Stimulated activated CD8-positive, alpha-beta memory T cell treated with anti-CD3 and anti-CD28 coated beads, Interleukin-4, amount 100 ng/mL, for 1 hour (primary cell): ENCODE results near the gene PLXDC1.

Source experiments
- DNase-seq, 2 donors: peaks; one replicate each; pipeline ENCODE4 v3.0.0-alpha.2; 2020; ENCODE audit warnings: low read depth in 2 of 2, low spot score in 1 of 2

Gene PLXDC1

DNA sequence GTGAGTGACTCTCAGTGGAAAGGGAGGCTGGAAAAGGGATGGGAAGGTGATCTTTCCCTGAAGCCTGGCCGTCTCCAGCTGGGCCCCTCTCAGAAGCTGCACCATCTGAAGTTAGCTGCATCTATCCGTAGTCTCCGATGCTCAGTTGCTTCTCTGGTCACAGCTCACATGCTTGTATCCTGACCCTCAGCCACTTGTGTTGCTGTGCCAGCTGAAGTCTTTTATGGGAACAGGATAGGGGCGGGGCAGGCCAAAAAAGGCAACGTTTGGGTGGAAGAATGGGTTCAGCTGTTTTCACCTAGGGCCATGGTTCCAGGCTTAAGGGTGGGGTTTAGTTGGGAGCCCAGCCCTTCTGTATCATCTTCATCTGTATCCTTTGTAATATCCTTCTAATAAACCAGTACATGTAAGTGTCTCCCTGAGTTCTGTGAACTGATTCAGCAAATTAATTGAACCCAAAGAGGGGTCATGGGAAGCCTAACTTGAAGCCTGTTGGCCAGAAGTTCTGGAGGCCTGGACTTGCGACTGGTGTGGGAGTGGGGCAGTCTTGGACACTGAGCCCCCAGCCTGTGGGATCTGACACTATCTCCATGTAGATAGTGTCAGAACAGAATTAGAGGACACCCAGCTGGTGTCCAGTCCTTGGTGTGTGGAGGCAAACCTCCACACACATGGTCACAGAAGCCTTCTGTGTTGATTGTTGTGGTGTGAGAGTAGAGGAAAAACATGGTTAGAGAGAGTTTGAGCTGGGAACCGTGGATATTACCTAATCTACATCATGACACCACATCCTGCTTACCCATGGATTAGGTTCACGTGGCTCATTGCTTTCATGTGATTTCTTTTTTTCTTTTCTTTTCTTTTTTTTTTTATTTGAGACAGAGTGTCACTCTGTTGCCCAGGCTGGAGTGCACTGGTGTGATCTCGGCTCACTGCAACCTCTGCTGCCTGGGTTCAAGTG is 135.0 kb downstream of the PLXDC1 start:
- no peak for DNase-seq

DNA sequence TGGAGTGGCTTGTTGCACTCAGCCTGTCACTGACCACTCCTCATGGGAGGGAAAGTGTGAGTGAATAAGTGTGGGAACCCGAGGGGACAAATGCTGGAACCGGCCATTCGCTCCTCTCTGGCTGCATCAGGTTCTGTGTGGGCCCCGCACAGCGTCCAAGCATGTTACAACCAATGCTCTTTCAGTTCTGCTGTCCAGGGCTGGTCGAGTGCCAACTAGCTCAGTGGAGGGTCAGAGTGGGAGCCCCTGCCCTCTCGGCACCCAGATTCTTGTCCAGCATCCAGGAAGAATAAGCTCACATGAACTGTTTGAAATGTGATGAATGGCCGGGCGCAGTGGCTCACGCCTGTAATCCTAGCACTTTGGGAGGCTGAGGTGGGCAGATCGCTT is 135.9 kb downstream of the PLXDC1 start:
- DNase-seq = no peak

DNA sequence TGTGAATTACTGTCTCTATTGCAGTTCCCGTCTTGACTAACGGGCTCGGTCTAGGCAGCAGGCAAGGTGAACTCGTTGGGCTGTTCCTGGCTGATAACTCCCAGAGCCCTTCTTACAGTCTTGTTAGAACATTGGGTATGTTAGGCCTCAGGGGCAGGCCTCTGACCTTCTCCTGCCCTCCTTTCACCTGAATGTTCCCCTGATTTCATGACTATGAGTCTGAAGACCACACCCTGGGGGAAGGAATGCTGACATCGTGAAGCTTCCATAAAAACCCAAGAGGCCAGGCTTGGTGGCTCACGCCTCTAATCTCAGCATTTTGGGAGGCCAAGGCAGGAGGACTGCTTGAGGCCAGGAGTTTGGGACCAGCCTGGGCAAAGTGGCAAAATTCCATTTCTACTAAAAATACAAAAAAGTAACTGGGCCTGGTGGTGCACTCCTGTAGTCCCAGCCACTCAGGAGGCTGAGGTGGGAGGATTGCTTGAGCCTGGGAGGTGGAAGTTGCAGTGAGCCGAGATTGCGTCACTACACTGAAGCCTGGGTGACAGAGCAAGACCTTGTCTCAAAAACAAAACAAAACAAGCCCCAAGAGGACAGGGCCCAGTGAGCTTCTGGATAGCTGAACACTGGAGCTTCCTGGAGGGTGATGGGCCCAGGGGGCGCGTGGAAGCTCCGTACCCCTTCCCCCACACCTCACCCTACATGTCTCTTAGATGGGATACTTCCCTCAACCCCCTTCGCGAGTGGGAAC is 136.5 kb downstream of the PLXDC1 start:
- DNase-seq = no peak

DNA sequence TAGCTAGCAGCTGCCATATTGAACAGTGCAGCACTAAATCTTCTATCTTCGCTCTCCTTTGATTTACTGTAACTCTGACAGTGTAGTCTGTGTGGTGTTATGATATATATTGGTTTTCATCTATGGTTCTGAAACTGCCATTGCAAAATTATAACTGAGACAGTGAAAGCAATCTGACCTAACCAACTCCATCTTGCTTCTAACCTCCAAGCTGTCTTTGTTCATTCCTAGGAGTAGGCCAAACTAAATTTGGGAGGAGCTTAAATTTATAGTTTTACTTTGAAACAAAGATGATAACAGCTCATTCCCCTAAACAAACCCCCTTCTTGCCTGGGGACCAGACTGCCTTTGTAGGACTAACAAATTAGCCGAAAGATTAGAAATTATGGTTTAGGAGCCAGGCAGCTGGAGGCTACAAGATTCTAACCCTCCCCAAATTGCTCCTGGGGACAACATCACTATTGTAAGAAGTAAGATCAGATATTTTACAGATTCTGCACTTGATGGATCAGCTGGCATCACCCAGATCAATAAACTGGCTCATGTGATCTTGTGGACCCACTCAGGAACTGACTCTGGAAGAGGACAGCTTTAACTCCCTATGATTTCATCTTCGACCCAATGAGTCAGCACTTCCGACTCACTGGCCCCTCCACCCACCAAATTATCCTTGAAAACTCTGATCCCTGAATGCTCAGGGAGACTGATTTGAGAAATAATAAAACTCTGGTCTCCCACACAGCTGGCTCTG is 137.2 kb downstream of the PLXDC1 start:
- DNase-seq = no peak
